Tongue (tissue), 2 donors: ENCODE results near the gene B3GNT9. TPM values are rescaled to one million over a fixed set of nuclear protein-coding genes. Genes with fewer than 3 reads are reported as not detected.
"Not testable (repeated sequence)": the region's sequence is repeated elsewhere in the genome, so short reads cannot be mapped to it uniquely, and the experiment has no call there.

Source experiments
- DNase-seq: peaks from one replicate; pipeline ENCODE4 v3.0.0-alpha.2; 2015
- total RNA-seq: library from RNA; depleted of rRNA; stranded (reverse); fragments of >200 nt; gene quantifications from one replicate; pipeline ENCODE4 v1.2.3, GENCODE V29; 2014

B3GNT9 gene
- total RNA-seq, 1 donor from 2014 or later = 25.2 TPM

- peak; percentile 82 for DNase-seq
Observed at GRCh38 chr16:67150047-67150832, 558 bp downstream of the B3GNT9 start.

GRCh38 chr16:67149276-67150046 lies 1.3 kb downstream of the B3GNT9 start:
- no peak for DNase-seq

- no peak for DNase-seq
Observed at GRCh38 chr16:67148656-67149275, 2.0 kb downstream of the B3GNT9 start.

- no peak for DNase-seq
Observed at GRCh38 chr16:67148221-67148620, 2.6 kb downstream of the B3GNT9 start.

GRCh38 chr16:67147437-67148140 lies 3.2 kb downstream of the B3GNT9 start:
- DNase-seq = no peak

GRCh38 chr16:67146523-67147357 lies 4.1 kb downstream of the B3GNT9 start:
- DNase-seq = no peak

GRCh38 chr16:67145746-67146145 lies 5.1 kb downstream of the B3GNT9 start:
- DNase-seq = no peak

GRCh38 chr16:67144943-67145342 lies 5.9 kb downstream of the B3GNT9 start:
- no peak for DNase-seq

- no peak for DNase-seq
Observed at GRCh38 chr16:67142342-67142741, 8.5 kb downstream of the B3GNT9 start.

GRCh38 chr16:67141391-67141790 lies 9.4 kb downstream of the B3GNT9 start:
- DNase-seq = no peak

GRCh38 chr16:67137605-67138004 lies 13.2 kb downstream of the B3GNT9 start:
- DNase-seq = no peak

- DNase-seq = no peak
Observed at GRCh38 chr16:67129422-67129821, 21.4 kb downstream of the B3GNT9 start.

- DNase-seq = no peak
Observed at GRCh38 chr16:67128887-67129286, 21.9 kb downstream of the B3GNT9 start.

GRCh38 chr16:67128417-67128816 lies 22.4 kb downstream of the B3GNT9 start:
- no peak for DNase-seq

GRCh38 chr16:67122799-67123198 lies 28.0 kb downstream of the B3GNT9 start:
- DNase-seq = not testable (repeated sequence)

- no peak for DNase-seq
Observed at GRCh38 chr16:67120025-67120424, 30.8 kb downstream of the B3GNT9 start.

- DNase-seq = no peak
Observed at GRCh38 chr16:67117716-67118115, 33.1 kb downstream of the B3GNT9 start.

GRCh38 chr16:67116388-67117311 lies 34.1 kb downstream of the B3GNT9 start:
- no peak for DNase-seq

- no peak for DNase-seq
Observed at GRCh38 chr16:67115639-67116038, 35.2 kb downstream of the B3GNT9 start.

GRCh38 chr16:67114793-67115192 lies 36.0 kb downstream of the B3GNT9 start:
- DNase-seq = no peak
